Activated CD8-positive, alpha-beta memory T cell treated with anti-CD3 and anti-CD28 coated beads, Interleukin-2, amount 50 U/mL, for 48 hours (primary cell): ENCODE data around the gene ASCC2.
"Not testable (repeated sequence)": the region's sequence is repeated elsewhere in the genome, so short reads cannot be mapped to it uniquely, and the experiment has no call there.

Source experiments
- DNase-seq: peaks from one replicate; pipeline ENCODE4 v3.0.0-alpha.2; 2020

The ASCC2 gene

DNA sequence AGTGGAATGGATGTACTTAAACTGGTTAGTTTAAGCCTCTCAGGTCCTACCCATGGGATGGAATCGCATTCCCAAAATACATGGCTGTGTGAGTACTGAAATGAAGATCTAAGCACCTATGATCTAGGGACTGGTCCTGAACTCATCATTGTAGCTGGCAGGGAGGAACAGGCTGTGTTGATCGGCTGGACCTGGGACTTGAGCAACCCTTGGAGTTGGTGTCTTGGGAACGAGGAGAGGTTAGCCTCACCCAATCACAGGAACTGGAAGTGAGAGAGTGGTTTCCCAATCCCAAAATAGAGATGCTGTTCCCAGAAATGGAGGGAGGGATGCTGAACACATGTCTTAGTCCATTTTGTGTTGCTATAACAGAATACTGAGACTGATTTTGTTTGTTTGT lies 16.4 kb upstream of the ASCC2 start:
- no peak for DNase-seq

DNA sequence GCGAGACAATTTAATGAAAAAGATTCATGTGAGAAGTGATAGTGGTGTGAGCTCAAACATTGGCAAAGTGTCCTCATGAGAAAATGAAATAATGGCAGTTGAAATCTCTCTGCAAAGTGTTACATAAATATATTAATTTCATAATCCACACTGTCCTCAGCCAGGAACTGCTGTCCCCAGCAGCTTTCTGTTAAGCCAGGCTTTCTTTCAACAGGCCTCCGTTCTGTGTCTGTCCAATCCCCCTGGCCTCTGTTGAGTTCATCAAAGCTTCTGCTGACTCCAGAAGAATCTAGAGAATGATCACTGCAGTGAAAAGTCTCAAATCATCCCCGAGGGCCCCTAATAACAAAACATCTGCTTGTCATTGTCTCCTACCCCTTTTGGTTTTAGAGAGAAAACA lies 10.0 kb upstream of the ASCC2 start:
- DNase-seq: no peak

DNA sequence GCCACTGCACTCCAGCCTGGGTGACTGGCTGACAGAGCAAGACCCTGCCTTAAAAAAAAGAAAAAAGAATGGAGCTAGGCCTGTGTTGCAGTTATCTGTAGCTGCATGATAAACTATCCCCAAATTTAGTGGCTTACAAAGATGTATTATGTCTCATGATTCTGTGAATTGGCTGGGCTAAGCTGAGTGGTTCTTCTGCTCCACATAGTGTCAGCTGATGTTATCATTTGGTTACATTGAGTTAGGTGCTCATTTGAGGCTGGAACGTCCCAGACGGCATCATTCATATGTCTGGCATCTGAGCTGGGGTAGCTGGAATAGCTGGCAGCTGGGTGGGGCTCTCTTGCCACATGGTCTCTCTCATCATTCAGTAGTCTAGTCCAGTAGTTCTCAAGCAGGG lies 8.2 kb upstream of the ASCC2 start:
- DNase-seq: no peak

DNA sequence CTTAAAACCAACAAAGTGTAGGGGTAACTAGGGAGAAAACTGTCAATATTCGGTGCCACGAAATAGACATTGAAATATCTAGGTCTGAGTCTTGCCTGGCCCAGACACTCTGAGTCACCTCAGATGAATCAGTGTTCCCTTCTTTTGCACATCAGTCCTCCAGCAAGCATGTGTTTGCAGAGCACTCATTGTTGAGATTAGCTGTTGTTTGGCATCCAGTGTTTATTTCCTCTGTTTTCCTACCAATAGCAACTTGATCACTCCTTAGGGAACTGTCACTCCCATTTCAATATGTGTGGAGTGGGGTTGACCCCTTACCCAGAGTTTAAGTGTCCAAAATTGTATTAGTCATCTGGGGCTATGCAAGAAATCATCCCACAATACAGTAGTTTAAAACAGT lies 4.7 kb upstream of the ASCC2 start:
- no peak for DNase-seq

GRCh38 chr22:29842172-29842571 lies 4.1 kb upstream of the ASCC2 start:
- no peak for DNase-seq

DNA sequence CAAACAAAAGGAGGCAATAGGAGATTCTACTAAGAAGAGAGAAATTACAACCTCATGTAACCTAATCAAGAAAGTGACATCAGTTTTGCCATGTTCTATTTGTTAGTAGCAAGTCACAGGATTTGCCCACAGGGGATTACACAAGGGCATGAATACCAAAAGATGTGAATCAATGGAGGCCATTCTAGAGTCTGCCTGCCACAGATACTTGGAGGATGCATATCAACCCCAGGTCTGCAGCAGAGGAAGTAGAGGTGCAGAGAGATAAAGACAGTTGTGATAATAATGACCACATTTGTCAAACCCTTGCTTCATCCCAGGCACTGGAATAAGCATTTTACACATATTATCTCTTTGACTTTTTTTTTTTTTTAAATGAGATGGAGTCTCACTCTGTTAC lies 2.4 kb upstream of the ASCC2 start:
- DNase-seq: no peak

GRCh38 chr22:29839039-29839438 lies 965 bp upstream of the ASCC2 start:
- DNase-seq: no peak

DNA sequence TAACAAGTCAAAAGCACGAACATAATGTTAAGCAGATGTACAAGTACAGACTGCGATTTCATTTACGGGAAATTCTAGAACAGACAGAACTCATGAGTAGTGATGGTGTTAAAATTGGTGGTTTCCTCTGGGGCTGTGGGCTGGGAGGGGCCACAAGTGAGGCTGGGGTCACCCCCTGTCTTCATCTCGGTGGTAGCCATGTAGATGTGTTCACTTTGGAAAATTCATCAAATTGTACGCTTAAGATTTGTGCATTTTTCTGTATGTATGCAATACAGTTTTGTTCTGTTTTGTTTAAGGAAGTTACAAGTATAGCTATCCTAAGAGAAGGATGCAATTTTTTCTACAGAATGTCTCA lies 504 bp upstream of the ASCC2 start:
- no peak for DNase-seq

- not testable (repeated sequence) for DNase-seq
These were observed 1.2 kb downstream of the ASCC2 start for GRCh38 chr22:29836791-29837370.

DNA sequence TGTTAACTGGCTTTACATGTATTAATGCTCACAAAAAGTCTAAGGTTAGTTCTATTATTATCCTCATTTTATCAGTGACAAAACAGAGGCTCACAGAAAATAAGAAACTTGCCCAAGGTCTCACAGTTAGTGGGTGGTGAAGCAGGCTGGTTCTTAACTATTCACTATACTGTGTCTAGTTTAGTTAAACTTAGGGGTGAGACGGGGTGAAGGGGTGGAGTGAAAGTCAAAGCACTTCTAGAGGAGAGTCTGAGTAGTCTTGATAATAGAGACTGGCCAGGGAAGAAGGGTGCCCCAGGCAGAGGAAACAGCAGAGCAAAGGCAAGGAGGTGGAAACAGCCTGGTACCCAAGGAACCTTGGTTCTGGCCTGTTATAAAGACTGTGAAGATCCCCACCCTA lies 4.0 kb downstream of the ASCC2 start:
- no peak for DNase-seq

- no peak for DNase-seq
These were observed 4.6 kb downstream of the ASCC2 start for GRCh38 chr22:29833392-29833965.

- no peak for DNase-seq
These were observed 6.1 kb downstream of the ASCC2 start for GRCh38 chr22:29831958-29832357.

DNA sequence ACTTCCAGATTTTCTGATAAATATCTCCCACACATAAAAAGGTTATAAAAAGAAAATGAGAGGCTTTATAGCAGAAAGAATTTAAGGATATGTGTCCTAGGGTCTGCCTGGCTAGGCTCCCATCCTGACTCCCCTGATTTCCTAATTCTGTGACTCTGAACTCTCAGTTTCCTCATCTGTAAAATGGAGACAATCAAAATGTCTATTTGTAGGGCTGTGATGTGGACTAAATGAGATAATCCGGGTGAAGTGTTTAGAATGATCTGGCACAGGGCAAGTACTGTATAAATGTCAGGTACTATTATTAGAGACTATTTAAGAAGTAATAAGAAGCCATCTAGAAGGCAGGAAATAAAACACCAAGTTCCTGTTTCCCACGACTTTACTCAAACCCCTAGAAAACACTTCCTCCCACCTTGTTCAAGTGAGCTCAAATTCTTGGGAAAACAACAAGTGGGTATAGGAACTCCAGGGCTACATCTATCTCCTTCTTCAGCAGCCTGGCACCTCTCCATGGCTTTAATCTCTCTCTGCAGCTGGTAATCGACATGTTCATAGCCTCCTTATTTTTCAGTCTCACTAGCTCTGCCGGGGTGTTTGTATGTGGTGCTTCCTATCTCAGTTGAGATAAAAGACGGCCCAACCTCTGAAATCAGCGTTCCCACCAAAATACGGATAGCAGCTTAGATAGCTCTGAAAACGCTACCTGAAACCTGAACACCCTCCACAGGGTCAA lies 6.7 kb downstream of the ASCC2 start:
- DNase-seq: no peak

DNA sequence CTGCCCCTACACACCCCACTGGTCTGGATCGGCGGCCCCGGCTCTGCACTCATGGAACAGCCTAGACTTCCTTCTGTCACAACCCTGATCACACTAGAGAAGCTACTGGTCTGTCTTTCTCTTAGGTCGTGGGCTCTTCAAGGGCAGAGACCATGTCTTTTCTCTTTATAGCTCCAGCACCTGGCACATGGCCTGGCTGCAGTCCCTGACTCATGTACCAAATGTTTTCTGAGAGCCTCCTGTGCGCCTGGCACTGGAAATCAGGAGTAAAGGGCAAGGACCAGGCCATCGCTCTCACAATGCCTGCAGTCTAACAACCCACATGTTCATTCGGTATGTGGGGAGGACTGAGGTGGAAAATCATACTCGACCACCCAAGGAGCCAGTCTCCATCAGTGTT lies 7.5 kb downstream of the ASCC2 start:
- DNase-seq: no peak

- DNase-seq: not testable (repeated sequence)
These were observed 10.3 kb downstream of the ASCC2 start for GRCh38 chr22:29827726-29828125.

GRCh38 chr22:29827091-29827490 lies 11.0 kb downstream of the ASCC2 start:
- no peak for DNase-seq

DNA sequence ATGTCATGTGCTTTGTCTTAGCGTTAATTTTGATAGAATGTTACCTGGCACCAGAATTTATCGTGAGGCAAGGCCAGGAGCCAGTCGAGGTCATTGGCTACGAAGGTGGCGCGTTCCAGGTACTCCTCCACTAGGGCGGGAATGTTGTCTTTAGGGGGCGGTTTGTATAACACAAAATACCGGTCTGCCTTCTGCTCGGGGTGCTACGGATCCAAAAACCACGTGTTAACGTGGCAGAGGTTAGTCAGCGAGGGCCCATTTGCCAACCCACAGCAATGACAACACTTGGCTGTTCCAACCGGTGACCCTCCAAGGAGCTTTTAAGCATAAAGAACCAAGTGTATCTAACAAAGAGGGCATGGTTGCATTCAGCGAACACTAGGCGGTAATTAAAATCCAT lies 12.5 kb downstream of the ASCC2 start:
- DNase-seq: no peak

- DNase-seq: no peak
These were observed 13.4 kb downstream of the ASCC2 start for GRCh38 chr22:29824677-29825076.

- peak; percentile 72 for DNase-seq
These were observed 16.6 kb downstream of the ASCC2 start for GRCh38 chr22:29821291-29822016.

DNA sequence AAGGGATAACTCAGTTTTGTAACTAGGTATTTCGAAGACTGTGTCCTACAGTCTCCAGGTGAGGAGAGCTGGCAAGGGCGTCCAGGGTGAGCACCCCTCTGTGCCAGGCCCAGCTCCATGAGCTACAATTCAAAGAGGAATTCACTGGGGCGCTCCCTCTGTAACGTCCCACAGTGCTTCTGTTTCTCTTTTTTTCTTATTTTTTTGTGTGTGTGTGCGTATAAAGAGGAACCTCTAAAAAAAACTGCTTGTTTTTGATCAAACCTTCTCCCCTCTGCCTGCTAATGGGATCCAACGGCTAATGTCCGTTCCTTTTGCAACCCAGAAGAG lies 17.1 kb downstream of the ASCC2 start:
- DNase-seq: no peak

GRCh38 chr22:29819501-29819900 lies 18.6 kb downstream of the ASCC2 start:
- no peak for DNase-seq

DNA sequence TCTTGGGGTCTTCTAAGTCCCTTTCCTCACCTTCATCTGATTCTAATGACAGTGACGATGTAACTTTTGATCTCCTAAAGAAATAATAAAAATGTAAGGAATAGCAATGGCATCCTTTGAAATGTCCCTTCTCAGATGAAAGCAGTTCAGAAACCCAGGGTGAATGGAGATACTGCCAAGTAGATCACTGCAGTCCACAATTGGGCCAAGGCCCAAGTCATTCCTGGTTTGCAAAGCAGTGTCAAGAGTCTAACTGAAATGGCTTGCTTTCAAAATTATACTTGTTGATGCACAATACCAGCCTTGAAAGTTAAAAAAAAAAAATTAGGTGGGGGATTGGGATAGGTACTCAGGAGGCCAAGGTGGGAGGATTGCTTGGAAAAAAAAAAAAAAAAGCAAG lies 20.4 kb downstream of the ASCC2 start:
- no peak for DNase-seq

DNA sequence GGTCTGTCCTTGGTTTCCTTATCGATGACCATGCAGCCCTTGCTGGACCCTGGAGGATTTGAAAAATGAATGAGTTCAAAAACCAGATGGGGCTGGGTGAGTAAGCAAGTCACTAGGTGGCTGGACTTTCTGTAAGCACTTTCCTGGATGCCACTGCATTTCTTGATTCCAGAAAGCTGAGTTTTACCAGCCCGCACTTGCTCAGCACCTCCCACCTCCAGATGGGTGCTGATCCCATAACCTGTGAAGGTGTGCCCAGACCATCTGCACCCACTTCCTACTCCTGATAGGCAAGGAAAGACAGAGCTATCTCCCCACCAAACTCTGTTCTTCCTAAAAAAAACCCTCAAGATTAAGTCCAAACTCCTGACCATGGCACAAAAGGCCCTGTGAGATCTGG lies 21.1 kb downstream of the ASCC2 start:
- DNase-seq: no peak

DNA sequence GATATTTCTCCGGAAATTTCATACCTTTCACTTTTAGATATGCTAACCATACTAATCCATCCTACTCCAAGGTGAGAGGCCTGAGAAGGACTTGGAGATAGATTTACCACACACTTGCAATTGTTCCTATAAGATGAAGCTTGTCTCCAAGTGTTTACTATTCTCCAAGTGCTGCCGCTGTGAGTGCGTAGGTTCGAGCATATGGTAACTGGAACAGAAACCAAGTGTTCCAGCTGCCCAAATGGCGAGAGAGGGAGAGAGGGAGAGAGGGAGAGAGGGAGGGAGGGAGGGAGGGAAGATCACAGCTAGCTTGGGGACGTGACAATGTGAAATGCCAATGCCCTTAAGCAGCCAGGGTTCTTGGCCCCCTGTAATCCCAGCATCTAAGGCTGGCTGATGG lies 21.5 kb downstream of the ASCC2 start:
- DNase-seq: no peak
